GM12872 (cell line): ENCODE measurements around the gene URB1.

ENCODE experiments used
- CTCF ChIP-seq: IDR thresholded peaks from 3 replicates; pipeline ENCODE4 v1.5.1; 2011; ENCODE audit warnings: low read depth, mild to moderate bottlenecking, low read length, moderate library complexity; ENCODE audit not compliant: insufficient read depth

The URB1 gene

GRCh38 chr21:32329776-32330175, 63.0 kb downstream of the URB1 start:
- no peak for TF ChIP-seq CTCF

GRCh38 chr21:32329331-32329730, 63.5 kb downstream of the URB1 start:
- no peak for TF ChIP-seq CTCF

GRCh38 chr21:32328595-32328994, 64.2 kb downstream of the URB1 start:
- no peak for TF ChIP-seq CTCF

- TF ChIP-seq CTCF: no peak
Measured at GRCh38 chr21:32325706-32326105, 67.1 kb downstream of the URB1 start.

GRCh38 chr21:32322676-32323075, 70.1 kb downstream of the URB1 start:
- TF ChIP-seq CTCF: no peak

- no peak for TF ChIP-seq CTCF
Measured at GRCh38 chr21:32322103-32322502, 70.7 kb downstream of the URB1 start.

GRCh38 chr21:32321480-32321879, 71.3 kb downstream of the URB1 start:
- TF ChIP-seq CTCF: no peak

- no peak for TF ChIP-seq CTCF
Measured at GRCh38 chr21:32320726-32321125, 72.1 kb downstream of the URB1 start.
